Superior temporal gyrus (tissue), 1 donor: Measurements from ENCODE around the gene VANGL2.
"Not testable (repeated sequence)": the region's sequence is repeated elsewhere in the genome, so short reads cannot be mapped to it uniquely, and the experiment has no call there.

Source experiments
- DNase-seq: peaks from one replicate; pipeline ENCODE4 v3.0.0-alpha.2; 2016; ENCODE audit errors: extremely low spot score

Gene VANGL2

DNA sequence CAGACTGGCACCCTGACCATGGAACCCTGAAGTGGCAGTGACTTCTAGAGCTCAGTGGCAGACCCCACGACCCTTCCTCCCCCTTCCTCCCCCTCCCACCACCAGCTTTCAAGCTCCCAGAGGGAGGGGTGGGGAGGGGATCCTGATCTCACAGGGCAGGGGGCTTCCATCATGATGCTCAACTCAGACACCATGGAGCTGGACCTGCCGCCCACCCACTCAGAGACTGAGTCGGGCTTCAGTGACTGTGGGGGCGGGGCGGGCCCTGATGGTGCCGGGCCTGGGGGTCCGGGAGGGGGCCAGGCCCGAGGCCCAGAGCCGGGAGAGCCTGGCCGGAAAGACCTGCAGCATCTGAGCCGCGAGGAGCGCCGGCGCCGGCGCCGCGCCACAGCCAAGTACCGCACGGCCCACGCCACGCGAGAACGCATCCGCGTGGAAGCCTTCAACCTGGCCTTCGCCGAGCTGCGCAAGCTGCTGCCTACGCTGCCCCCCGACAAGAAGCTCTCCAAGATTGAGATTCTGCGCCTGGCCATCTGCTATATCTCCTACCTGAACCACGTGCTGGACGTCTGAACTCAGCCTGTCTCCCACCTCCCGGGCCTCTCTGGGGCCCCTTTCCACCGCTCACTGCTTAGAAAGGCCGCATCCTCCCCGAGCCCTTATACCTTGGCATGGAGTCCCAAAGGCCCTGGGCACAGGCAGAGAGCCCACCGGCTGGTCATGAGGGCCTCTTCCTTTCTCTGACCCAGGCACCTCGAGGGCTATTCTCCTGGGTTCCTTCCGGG, 29.6 kb upstream of the VANGL2 start:
- DNase-seq = no peak

GRCh38 chr1:160371346-160371631, 29.1 kb upstream of the VANGL2 start:
- no peak for DNase-seq

- DNase-seq = no peak
Measured at GRCh38 chr1:160371756-160372155, 28.6 kb upstream of the VANGL2 start.

- DNase-seq = no peak
Measured at GRCh38 chr1:160373696-160374095, 26.7 kb upstream of the VANGL2 start.

GRCh38 chr1:160374306-160375110, 25.9 kb upstream of the VANGL2 start:
- DNase-seq = no peak

GRCh38 chr1:160375788-160376524, 24.4 kb upstream of the VANGL2 start:
- peak; percentile 74 for DNase-seq

- peak; percentile 92 for DNase-seq
Measured at GRCh38 chr1:160376525-160377131, 23.7 kb upstream of the VANGL2 start.

- DNase-seq = no peak
Measured at GRCh38 chr1:160377585-160378206, 22.7 kb upstream of the VANGL2 start.

DNA sequence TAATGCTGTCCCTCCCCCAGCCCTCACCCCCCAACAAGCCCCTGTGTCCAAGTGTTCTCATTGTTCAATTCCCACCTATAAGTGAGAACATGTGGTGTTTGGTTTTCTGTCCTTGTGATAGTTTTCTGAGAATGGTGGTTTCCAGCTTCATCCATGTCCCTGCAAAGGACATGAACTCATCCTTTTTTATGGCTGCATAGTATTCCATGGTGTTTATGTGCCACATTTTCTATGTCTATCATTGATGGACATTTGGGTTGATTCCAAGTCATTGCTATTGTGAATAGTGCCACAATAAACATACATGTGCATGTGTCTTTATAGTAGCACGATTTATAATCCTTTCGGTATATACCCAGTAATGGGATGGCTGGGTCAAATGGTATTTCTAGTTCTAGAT, 15.6 kb upstream of the VANGL2 start:
- not testable (repeated sequence) for DNase-seq

DNA sequence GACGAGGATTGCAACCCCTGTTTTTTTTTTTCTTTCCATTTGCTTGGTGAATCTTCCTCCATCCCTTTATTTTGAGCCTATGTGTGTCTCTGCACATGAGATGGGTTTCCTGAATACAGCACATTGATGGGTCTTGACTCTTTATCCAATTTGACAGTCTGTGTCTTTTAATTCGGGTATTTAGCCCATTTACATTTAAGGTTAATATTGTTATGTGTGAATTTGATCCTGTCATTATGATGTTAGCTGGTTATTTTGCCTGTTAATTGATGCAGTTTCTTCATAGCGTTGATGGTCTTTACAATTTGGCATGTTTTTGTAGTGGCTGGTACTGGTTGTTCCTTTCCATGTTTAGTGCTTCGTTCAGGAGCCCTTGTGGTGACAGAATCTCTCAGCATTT, 12.0 kb upstream of the VANGL2 start:
- DNase-seq = not testable (repeated sequence)

DNA sequence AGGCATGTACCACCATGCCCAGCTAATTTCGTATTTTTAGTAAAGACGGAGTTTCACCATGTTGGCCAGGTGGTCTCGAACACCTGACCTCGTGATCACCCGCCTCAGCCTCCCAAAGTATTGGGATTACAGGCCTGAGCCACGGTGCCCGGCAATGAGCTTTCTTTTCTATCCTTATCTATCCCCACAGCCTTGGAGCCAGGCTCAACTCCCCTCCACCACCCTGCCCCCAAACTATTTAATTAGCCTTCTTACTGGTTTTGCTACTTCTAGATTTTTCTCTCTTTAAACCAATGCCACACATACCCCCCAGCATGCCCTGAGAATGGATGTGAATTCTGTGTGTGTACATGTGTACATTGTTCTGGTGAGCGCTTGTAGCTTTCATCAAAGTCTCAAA, 5.7 kb upstream of the VANGL2 start:
- no peak for DNase-seq

GRCh38 chr1:160397651-160398050, 2.7 kb upstream of the VANGL2 start:
- no peak for DNase-seq

- DNase-seq = no peak
Measured at GRCh38 chr1:160398823-160399222, 1.5 kb upstream of the VANGL2 start.

- no peak for DNase-seq
Measured at GRCh38 chr1:160399544-160400222, 681 bp upstream of the VANGL2 start.

GRCh38 chr1:160400646-160401486, 502 bp downstream of the VANGL2 start:
- DNase-seq = no peak

- peak; percentile 8 for DNase-seq
Measured at GRCh38 chr1:160401487-160401805, 1.1 kb downstream of the VANGL2 start.

DNA sequence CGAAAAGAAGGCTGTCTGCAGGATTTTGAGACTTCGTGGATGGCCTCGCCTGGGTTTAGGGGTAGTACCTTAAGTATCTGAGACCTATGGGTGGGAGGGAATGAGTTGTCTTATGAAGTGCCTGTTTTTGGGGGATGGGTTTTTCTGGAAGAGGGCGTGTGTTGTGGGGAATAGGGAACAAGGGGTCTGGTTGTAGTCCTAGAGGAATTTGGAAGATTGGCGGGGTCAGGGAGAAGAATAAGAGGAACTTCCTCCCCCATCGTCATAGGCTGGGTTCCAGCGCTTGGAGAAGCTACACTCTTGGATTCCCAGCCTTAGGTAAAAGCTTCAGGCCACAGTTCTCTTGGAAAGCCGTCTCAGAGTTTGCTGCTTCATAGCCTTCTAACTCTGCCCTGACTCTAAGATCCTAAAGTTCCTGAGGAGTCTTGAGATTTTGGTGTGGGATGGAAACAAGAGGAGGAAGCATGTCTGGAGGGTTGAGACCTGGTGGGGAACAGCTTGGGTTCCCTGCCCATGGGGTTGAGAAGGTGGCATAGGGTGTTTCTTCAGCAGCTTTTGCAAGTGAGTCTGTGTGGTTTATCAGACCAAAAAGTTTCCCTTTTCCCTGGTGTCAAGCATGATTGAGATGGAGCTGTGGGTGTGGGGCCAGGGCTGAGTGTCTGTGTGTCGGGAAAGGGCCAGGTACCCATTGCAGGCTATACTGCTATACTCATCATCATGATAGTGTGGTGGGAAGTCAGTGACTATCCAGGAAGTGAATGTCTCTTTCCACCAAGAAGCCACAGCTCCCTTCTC, 1.8 kb downstream of the VANGL2 start:
- DNase-seq = no peak

- DNase-seq = no peak
Measured at GRCh38 chr1:160403244-160403643, 2.9 kb downstream of the VANGL2 start.

DNA sequence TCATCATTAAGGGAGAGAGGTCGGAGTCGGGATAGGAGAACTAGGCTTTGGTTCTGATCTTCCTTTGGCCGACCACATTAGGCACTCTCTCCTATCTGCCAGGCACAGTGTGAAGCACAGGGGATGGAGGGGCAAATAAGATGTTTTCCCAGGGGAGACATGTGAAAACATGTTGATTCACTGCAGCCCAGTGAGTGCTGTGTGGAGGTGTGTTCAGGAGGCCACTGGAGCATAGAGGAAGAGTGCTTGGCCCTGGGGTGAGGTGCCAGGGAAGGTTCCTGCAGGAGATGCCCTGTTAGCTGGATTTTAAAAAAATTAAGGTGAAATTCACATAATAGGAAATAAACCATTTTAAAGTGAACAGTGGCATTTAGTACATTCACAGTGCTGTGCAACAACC, 3.7 kb downstream of the VANGL2 start:
- no peak for DNase-seq
